HPDE6-E6E7 (cell line): ENCODE results near the gene MCOLN2.

Experiments used
- DNase-seq: peaks from one replicate; pipeline ENCODE4 v3.0.0; 2011; ENCODE audit warnings: missing footprints; ENCODE audit errors: extremely low spot score

The MCOLN2 gene

DNA sequence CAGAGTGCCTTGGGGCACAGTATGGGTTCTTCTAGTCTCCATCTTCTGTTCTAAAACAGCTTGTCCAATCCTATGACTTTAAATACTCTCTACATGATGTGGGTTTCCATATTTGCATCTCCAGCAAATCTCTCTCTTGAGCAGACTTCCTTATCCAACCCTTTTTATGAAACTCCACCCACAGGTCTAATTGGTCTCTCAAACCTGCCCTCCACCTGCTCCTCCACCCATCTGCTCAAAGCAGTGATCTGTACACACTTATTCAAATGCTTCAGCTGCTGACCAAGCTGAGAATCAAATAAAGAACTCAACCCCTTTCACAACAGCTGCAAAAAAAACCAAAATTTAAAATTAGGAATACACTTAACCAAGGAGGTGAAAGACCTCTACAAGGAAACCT, 11.5 kb downstream of the MCOLN2 start:
- DNase-seq: no peak

GRCh38 chr1:84982395-84982794, 14.5 kb downstream of the MCOLN2 start:
- DNase-seq: no peak

GRCh38 chr1:84975035-84975434, 21.9 kb downstream of the MCOLN2 start:
- DNase-seq: no peak

GRCh38 chr1:84973498-84974334, 23.2 kb downstream of the MCOLN2 start:
- no peak for DNase-seq

- DNase-seq: no peak
These were observed 24.4 kb downstream of the MCOLN2 start for GRCh38 chr1:84972377-84972987.

DNA sequence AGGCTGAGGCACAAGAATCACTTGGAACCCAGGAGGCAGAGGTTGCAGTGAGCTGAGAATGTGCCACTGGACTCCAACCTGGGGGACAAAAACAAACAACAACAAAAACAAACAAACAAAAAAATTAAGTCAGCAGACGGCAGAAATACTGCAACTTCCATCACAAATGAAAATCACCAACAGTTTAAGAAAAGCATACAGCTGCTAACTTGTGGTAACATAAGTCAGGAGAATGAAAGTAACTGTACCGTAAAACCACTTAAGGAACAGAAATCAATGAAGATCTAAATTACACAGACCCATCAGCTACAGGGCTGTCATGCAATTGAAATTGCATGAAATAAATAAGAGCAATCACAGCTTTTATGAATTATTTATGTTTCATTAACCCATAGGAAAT, 25.0 kb downstream of the MCOLN2 start:
- no peak for DNase-seq

GRCh38 chr1:84969489-84970250, 27.2 kb downstream of the MCOLN2 start:
- DNase-seq: no peak

DNA sequence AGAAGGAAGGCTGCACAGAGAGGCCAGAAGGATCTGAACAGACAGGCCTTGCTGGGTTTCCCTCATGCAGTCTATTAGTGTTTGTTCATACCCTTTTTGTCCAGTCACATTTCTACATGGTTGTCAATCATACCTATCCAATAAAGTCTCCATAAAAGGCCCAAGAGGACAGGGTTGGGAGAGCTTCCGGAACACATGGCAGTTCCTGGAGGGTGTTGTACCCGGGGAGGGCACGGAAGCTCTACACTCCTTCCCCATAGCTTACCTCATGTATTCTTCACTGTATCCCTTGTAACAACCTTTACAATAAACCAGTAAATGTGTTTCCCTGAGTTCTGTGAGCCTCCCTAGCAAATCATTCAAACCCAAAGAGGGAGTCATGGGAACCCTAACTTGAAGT, 28.0 kb downstream of the MCOLN2 start:
- DNase-seq: no peak

DNA sequence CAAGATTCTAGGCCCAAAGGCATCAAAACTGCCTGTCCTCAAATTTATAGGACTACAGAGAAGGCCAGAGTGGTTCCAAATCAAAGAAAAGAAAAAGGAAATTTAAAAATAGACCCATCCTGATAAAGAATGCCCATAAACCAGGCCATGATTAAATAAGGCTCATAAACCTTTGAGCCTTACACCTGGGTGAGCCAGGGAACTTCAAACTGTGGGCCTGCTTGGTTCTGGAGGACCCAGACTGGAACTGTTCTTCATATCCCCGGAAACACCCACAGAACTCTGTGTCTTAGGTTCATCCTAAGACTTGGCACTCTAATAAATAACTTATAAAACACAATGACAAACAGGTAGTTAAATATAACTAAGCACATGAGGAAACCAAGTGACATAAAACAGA, 28.8 kb downstream of the MCOLN2 start:
- no peak for DNase-seq

DNA sequence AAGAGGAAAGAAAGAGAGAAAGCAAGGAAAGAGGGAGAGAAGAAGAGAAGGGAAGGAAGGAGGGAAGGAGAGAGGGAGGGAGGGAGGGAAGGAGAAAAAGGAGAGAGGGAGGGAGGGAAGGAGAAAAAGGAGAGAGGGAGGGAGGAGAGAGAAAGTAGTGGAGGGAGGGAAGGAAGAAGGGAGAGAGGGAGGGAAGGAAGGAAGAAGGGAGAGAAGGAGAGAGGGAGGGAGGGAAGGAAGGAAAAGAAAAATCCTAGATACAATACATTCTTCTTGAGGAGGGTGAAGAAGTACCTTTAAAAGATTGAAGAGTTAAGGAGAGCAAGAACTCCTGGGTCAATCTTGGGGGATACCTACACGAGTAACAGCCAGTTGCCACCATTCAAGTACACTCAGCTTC, 29.2 kb downstream of the MCOLN2 start:
- no peak for DNase-seq

DNA sequence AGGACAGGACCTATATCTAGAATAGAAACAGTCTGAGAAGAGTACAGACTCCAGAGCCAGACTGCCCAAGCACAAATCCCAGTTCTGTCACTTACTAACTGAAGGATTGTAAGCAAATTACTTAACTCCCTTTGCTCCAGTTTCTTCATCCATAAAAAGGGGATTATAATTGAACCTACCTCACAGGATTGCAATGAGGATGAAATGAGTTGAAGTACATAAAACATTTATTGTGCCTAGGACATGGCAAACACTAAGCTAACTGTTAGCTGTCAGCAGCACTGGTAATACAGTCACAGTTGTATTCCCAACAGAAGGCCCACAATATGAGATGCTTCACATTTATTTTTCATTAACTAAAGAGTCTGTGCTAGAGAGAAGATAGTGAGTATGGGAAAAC, 33.9 kb downstream of the MCOLN2 start:
- no peak for DNase-seq

DNA sequence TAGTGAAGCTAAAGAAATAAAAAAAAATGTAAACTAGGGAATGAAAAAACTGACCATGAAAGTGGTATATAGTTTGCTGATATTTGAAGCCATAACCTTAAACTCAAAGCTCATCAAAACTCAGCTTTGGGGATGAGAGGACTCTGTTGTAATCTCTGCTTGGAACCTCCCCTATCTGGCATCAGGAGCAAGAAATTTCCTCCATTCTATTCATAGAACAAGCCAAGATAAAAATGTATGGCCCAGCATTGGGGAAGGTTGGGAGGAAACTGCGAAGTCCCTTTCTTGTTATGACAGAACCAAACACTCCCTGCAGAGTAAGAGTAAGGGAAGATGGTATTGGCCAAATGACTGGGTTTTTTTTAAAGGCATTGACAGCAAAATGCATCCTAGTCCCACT, 35.6 kb downstream of the MCOLN2 start:
- no peak for DNase-seq

DNA sequence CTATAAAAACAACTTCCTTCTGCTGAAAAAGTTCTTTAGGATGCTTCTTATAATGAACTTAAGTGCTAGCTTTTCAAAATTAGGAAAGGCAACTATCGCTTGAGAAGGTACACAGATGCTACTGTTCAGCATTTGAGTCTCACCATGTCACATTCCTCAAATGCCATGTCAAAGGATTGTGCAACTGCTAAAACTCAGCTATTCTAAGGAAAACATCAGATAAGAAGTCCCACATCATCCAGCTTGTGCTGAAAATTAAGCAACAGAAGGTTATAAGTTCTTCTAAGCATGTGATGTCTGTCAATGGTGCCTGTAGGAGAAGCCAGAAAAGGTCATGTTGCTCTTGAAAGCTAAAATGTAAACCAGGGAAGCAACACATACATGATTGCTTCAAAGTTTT, 36.5 kb downstream of the MCOLN2 start:
- no peak for DNase-seq

DNA sequence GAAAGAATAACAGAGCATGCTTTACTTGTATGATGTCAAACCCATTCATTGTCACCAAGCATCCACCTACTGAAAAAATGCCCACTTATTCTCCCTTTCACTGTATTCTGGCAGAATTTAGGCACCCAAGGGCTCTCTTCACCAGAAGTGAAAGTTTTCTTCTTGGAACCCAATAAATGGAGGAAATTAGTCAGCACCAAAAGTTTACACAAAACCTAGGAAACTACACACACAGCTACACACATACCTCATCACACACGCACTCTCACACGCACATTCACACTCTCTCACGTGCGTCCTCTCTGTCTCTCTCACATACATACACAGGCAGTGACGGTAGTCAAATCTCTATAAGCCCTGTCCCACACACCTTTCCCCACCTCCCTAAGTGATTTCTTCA, 37.6 kb downstream of the MCOLN2 start:
- no peak for DNase-seq

DNA sequence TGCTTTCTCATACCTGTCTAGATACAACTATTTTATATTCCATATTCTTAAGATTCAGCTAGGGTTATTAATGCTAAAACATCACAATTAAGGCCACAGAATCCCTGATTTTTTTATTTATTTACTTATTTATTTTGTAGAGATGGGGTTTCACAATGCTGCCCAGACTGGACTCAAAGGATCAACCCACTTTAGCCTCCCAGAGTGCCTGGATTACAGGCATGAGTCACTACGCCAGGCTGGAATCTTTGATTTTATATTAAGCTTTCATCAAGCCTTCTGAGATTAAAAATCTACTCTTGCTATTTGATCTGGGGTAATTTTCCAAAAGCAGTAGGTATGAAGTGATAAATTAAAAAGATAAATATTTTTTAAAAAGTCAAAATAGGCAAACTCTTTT, 38.9 kb downstream of the MCOLN2 start:
- no peak for DNase-seq

DNA sequence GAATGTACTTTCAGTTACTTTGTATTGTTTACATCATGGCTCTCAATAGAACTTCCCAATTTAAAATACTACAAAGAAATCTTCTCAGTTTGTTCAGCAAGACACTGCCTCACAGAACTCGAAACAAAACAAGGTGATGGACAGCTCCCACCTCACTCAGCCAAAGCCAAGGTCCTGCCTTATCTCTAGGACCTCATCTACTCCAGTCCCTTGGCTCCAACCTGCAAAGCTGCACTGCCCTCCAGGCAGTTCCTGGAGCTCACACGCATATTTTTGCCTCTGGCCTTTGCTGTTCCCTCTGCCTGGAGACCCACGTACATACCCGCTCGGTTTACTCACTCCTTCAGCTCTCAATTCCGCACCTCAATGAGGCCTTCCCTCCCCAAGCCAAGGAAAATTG, 40.3 kb downstream of the MCOLN2 start:
- DNase-seq: no peak

GRCh38 chr1:84956097-84956496, 40.8 kb downstream of the MCOLN2 start:
- no peak for DNase-seq

DNA sequence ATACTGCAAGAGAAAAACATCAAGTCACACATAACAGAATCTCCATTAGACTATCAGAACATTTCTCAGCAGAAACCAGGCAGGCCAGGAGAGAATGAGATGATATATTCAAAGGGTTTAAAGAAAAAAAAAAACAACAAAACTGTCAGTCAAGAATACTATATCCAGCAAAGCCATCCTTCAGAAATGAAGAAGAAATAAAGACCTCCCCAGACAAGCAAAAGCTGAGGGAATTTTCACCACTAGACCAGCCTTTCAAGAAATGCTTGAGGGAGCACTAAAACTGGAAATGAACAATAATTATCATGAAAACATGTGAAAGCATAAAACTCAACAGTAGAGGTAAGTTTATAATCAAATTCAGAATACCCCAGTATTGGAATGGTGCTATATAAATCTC, 47.2 kb downstream of the MCOLN2 start:
- no peak for DNase-seq

DNA sequence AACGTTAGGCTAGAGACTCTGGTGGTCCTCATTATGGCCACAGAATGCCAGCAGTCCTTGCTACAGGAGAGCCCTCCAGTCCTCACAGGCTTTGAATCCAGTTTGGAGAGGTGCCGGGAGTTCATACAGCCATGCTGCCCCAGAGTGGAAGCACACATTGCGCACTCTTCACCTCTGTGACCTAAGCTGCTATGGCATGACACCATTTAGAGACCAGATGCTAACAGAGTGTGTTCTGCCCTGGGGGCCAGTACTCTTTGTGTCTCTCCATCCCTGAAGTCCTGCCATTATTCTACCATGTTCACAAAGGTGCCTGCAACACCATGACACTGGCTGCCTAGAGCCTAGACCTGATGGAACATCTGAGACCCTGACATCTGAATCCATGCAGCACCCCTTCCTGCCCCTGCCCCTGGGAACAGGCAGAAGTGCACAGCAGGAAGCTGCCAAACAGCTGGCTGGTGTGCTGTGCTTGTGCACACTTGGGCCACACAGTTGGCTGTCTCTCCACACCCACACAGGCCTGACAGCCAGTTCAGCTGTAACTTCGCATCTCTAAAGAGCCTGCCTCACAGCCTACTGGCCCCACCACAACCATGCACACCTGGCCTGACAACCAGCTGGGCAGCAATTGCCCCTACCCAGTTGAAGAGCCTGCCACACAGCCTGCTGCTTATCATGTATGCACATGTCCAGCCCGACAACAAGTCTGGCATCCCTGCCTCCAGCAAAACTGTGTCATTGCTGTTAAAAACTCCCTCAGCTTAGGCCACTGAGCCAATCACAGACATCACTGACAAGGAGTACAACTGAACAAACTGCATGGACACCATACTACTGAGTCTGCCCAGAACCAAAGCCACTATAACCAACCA, 49.1 kb downstream of the MCOLN2 start:
- no peak for DNase-seq

GRCh38 chr1:84946631-84947030, 50.3 kb downstream of the MCOLN2 start:
- no peak for DNase-seq

DNA sequence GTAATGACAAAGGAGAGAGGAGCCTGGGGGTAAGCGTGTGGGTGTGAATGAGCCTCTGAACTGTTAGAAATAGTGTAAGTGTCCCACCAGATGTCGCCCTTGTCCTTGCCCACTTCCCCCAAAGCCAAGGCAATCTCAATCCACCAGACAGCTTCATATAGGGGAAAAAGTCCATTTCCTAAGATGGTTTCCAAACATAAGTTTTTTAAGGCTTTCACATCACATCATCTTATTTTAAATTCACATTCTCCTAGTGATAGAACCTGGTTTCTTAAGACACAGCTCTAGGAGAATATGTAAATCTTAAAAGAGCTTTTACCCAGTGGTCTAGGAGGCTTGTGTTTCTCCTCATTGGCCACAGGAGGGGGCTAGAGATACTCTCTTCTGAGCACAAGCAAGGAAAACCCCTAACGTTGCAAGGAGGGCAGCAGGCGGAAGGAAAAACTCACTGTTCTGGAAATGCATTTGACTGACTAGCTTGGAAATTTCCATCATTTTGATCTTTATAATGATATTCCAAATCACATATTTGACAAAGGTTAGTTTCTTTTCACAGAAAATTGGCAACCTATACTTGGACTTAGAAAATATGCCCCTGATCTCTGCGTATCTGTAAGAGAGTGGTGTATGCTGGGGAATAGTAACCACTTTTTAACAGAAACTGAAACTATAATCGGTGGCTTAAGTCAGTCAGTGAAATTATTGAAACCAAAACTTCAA, 52.0 kb downstream of the MCOLN2 start:
- DNase-seq: no peak
